ENCODE results near the gene CHST8. TPM values are rescaled to one million over a fixed set of nuclear protein-coding genes. Genes with fewer than 3 reads are reported as not detected.

CHST8 gene
- total RNA-seq, 1 donor from 2014 or later: not detected

GRCh38 chr19:33673996-33674625 lies 52.4 kb downstream of the CHST8 start:
- Mint-ChIP-seq H3K4me3 (no peak overlapping the region), H3K4me1 (ENCODE audit: low read depth) (no peaks in the 10 kb centered on the region), H3K36me3 (ENCODE audit: low read depth) (no peaks in the 10 kb centered on the region), H3K27ac (no peak overlapping the region), H3K27me3 (ENCODE audit: insufficient read depth) (peaks cover 1% of the 10 kb centered on the region), H3K9me3 (no peaks in the 10 kb centered on the region)
- intact Hi-C loops (cut with micrococcal nuclease): no loop called here
- no peak for DNase-seq (ENCODE audit: low spot score)

DNA sequence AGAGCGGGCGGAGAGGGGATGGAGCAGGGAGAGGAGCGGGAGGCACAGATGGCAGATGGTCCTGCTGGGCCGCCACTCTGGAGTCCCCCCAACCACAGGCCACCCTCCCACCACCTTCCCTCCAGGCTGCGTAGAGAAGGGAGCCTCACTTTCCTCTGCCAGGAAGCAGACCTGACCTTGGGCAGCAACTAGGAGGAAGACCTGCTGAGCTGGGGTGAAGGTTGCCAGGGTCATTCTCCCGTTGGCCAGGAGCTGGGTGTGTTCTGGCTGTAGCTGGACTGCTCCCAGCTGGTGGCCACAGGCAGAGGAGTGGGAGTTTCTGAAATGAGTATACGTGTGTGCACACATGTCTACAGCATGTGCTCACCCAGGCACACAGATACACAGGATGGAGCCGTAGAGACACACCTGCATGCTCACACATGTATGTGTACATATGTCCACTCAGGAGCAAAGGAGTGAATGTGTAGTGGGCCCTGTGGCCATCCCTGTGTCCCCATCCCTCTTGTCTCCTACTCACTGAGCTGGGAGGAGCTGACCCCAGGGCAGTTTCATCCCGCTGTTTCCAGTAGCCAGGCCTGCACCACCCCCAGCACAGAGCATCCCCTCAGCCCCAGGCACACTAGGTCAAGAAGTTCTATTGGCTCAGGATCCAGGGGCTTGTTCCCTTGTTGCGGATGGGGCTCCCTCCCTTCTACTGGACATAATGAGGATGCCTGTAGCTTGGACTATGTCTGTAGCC lies 53.0 kb downstream of the CHST8 start:
- Mint-ChIP-seq H3K27ac (no peak overlapping the region), H3K27me3 (ENCODE audit: insufficient read depth) (peaks cover 1% of the 10 kb centered on the region), H3K9me3 (no peaks in the 10 kb centered on the region), H3K36me3 (ENCODE audit: low read depth) (no peaks in the 10 kb centered on the region), H3K4me1 (ENCODE audit: low read depth) (no peaks in the 10 kb centered on the region), H3K4me3 (no peak overlapping the region)
- intact Hi-C loops (cut with micrococcal nuclease): no loop called here
- DNase-seq (ENCODE audit: low spot score): no peak

GRCh38 chr19:33675501-33676124 lies 53.9 kb downstream of the CHST8 start:
- H3K4me3 Mint-ChIP-seq: no peak overlapping the region
- no peak overlapping the region for H3K27ac Mint-ChIP-seq
- intact Hi-C loops (cut with micrococcal nuclease): no loop called here
- DNase-seq (ENCODE audit: low spot score): no peak
- H3K27me3 Mint-ChIP-seq (ENCODE audit: insufficient read depth): no peaks in the 10 kb centered on the region
- H3K4me1 Mint-ChIP-seq (ENCODE audit: low read depth): no peaks in the 10 kb centered on the region
- no peaks in the 10 kb centered on the region for H3K9me3 Mint-ChIP-seq
- no peaks in the 10 kb centered on the region for H3K36me3 Mint-ChIP-seq (ENCODE audit: low read depth)

DNA sequence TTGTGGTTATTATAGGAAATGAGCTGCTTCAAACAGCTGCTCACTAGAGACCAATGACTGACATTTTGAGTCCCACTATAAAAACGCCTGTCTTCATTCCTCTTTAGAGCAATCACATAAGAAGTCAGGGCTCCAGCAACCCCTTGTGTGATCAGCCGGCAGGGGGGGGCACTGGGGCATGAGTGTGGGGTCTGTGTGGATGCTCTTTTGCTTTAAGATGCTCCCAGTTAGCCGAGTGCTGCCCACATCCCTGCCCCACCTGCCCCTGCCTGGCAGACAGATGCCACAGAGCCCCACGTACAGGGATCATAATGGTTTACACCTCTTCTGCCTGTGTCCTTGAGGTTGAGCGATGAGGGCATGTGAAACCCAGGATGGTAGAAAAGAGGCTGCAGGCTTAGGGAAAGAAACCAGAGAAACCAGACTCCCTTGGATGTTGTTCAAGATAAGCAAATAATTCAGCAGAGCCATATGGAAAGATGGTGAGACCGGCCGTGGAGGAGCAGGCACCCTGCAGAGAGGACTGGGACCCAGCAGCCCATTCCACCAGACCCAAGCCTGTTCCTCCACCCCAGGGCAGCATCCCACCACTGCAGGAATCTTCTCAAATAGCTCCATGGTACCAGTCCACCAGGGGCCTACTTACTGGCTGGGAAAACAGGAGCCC lies 55.4 kb downstream of the CHST8 start:
- no peak overlapping the region for H3K27ac Mint-ChIP-seq
- DNase-seq (ENCODE audit: low spot score): no peak
- H3K4me3 Mint-ChIP-seq: no peak overlapping the region
- intact Hi-C loops (cut with micrococcal nuclease): no loop called here
- H3K4me1 Mint-ChIP-seq (ENCODE audit: low read depth): no peaks in the 10 kb centered on the region
- no peaks in the 10 kb centered on the region for H3K27me3 Mint-ChIP-seq (ENCODE audit: insufficient read depth)
- H3K9me3 Mint-ChIP-seq: no peaks in the 10 kb centered on the region
- H3K36me3 Mint-ChIP-seq (ENCODE audit: low read depth): no peaks in the 10 kb centered on the region

- H3K4me3 Mint-ChIP-seq: no peak overlapping the region
- intact Hi-C loops (cut with micrococcal nuclease): no loop called here
- H3K4me1 Mint-ChIP-seq (ENCODE audit: low read depth): no peaks in the 10 kb centered on the region
- no peaks in the 10 kb centered on the region for H3K27me3 Mint-ChIP-seq (ENCODE audit: insufficient read depth)
- H3K9me3 Mint-ChIP-seq: no peaks in the 10 kb centered on the region
- no peak overlapping the region for H3K27ac Mint-ChIP-seq
- no peaks in the 10 kb centered on the region for H3K36me3 Mint-ChIP-seq (ENCODE audit: low read depth)
- no peak for DNase-seq (ENCODE audit: low spot score)
Measured at GRCh38 chr19:33677745-33678426, 56.1 kb downstream of the CHST8 start.

- Mint-ChIP-seq H3K27ac (no peak overlapping the region), H3K4me1 (ENCODE audit: low read depth) (no peaks in the 10 kb centered on the region), H3K9me3 (no peaks in the 10 kb centered on the region), H3K4me3 (no peak overlapping the region), H3K36me3 (ENCODE audit: low read depth) (no peaks in the 10 kb centered on the region), H3K27me3 (ENCODE audit: insufficient read depth) (no peaks in the 10 kb centered on the region)
- DNase-seq (ENCODE audit: low spot score): no peak
- intact Hi-C loops (cut with micrococcal nuclease): no loop called here
Measured at GRCh38 chr19:33678796-33679585, 57.2 kb downstream of the CHST8 start.

DNA sequence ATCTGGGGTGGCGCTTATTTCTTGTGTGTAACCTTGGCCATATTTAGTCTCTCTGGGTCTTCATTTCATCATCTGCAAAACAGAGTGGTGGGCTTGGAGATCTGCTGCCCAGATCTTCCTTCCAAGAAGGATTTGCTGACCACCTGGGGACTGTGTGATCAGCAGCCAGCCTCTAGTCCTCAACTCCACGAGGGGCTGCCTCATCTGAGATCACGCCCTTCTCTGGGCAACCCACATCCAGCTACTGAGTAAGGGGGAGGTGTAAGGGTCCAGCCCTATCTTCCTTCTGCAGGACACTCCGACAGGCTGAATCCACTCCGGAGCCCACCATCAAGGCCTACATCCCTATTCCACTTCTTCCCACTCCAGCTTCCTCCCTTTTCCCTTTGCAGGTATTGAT lies 57.9 kb downstream of the CHST8 start:
- intact Hi-C loops (cut with micrococcal nuclease): no loop called here
- Mint-ChIP-seq H3K27me3 (ENCODE audit: insufficient read depth) (peaks cover 3% of the 10 kb centered on the region), H3K4me1 (ENCODE audit: low read depth) (no peaks in the 10 kb centered on the region), H3K36me3 (ENCODE audit: low read depth) (no peaks in the 10 kb centered on the region), H3K27ac (no peak overlapping the region), H3K9me3 (no peaks in the 10 kb centered on the region), H3K4me3 (no peak overlapping the region)
- DNase-seq (ENCODE audit: low spot score): no peak

- no peak for DNase-seq (ENCODE audit: low spot score)
- Mint-ChIP-seq H3K4me3 (no peak overlapping the region), H3K27me3 (ENCODE audit: insufficient read depth) (peaks cover 5% of the 10 kb centered on the region), H3K9me3 (no peaks in the 10 kb centered on the region), H3K36me3 (ENCODE audit: low read depth) (no peaks in the 10 kb centered on the region), H3K4me1 (ENCODE audit: low read depth) (no peaks in the 10 kb centered on the region), H3K27ac (no peak overlapping the region)
- intact Hi-C loops (cut with micrococcal nuclease): no loop called here
Measured at GRCh38 chr19:33681081-33681680, 59.4 kb downstream of the CHST8 start.

DNA sequence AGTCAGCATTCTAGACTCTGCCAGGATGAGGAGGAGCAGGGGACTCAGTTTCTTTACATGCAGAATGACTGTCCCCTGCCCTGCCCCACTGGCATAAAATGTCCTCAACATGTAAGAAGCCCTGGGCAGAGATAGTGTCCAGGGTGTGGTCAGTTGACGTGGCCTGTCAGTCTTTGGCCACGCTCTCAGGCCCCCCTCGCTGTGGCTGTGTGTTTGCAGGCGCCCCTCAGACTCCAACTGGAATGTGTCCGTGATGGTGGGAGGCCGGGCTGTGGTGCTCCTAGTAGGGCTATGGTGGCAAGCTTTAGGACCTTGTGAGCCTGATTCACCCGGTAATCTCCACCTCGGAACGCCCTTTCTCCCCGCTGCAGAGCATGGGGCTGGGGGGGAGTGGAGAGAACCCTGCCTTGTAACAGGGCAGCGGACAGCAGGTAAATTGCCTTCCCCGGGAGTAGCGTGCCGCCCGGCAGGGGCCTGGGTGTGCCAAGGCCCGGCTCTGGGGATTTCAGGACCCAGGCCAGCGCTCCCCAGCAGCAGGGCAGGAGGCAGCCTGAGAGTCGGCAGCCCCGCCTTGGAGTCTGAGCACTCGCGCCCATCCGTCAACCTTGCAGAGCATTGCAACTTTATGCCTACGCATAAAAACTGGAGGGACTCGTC lies 62.3 kb downstream of the CHST8 start:
- Mint-ChIP-seq H3K4me1 (ENCODE audit: low read depth) (no peaks in the 10 kb centered on the region), H3K36me3 (ENCODE audit: low read depth) (no peaks in the 10 kb centered on the region), H3K27ac (no peak overlapping the region), H3K9me3 (no peaks in the 10 kb centered on the region), H3K4me3 (no peak overlapping the region), H3K27me3 (ENCODE audit: insufficient read depth) (peaks cover 6% of the 10 kb centered on the region)
- intact Hi-C loops (cut with micrococcal nuclease): no loop called here
- no peak for DNase-seq (ENCODE audit: low spot score)

DNA sequence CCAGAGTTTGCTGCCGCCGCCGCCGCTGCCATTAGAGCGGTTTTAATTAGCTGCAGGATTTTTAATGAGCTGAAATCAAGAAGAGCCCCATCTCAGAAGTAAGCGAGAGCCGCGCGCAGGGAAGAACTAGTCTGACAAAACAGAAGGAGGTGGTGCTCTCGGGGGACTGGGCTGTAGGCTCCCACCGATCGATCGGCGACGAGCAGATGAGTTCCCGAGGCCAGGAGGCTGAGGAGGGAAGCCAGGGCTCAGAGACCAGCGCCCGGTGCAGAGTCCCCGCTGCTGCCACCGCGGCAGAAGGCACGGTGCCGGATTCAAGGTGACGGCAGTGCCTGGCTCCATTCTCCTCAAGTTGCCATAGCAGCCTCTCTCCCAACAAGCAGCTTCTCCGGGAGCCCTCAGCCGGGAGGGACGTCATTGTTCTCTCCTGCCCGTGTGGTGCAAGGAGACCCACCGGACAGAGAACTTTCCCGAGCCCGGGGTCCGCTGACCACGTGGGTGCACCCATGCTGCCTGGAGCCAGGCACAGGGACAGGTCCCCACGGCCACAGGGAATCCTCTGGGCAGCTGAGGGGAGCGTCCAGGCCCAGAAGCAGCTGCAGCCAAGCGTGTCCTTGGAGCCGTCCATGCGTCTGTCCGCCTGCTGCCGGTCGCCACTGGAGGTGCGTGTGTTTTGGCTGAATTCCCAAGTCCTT lies 62.9 kb downstream of the CHST8 start:
- intact Hi-C loops (cut with micrococcal nuclease): no loop called here
- Mint-ChIP-seq H3K27me3 (ENCODE audit: insufficient read depth) (peaks cover 6% of the 10 kb centered on the region), H3K9me3 (no peaks in the 10 kb centered on the region), H3K4me3 (no peak overlapping the region), H3K4me1 (ENCODE audit: low read depth) (no peaks in the 10 kb centered on the region), H3K27ac (no peak overlapping the region), H3K36me3 (ENCODE audit: low read depth) (no peaks in the 10 kb centered on the region)
- no peak for DNase-seq (ENCODE audit: low spot score)

DNA sequence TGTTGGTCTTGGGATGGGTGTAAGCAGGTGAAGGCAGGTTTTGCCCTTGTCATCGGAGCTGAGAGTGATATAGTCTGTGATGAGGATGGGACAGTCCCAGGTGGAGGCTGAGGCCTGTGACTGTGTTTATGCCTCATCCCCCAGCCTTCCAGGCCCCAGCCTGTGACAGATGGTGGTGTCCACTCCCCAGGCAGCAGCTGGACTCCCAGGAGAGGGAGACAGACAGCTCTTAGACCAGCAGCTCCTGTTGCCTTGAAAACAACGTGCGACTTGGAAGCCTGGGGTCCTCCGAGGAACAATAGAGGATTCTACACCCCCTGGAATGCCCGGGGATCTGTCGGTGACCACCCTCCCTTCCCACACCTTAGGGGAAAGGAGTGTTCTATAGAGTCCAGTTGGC lies 63.8 kb downstream of the CHST8 start:
- no peak for DNase-seq (ENCODE audit: low spot score)
- Mint-ChIP-seq H3K36me3 (ENCODE audit: low read depth) (no peaks in the 10 kb centered on the region), H3K27me3 (ENCODE audit: insufficient read depth) (peaks cover 6% of the 10 kb centered on the region), H3K4me1 (ENCODE audit: low read depth) (no peaks in the 10 kb centered on the region), H3K9me3 (no peaks in the 10 kb centered on the region), H3K4me3 (no peak overlapping the region), H3K27ac (no peak overlapping the region)
- intact Hi-C loops (cut with micrococcal nuclease): no loop called here
